ENCODE results near the gene MAST4. TPM values are rescaled to one million over a fixed set of nuclear protein-coding genes. Genes with fewer than 3 reads are reported as not detected.
A peak's percentile ranks its signal among the peaks of the same experiment; 100 is the strongest.

MAST4 gene
- total RNA-seq, 1 donor from 2014 or later: 10.5 TPM

DNA sequence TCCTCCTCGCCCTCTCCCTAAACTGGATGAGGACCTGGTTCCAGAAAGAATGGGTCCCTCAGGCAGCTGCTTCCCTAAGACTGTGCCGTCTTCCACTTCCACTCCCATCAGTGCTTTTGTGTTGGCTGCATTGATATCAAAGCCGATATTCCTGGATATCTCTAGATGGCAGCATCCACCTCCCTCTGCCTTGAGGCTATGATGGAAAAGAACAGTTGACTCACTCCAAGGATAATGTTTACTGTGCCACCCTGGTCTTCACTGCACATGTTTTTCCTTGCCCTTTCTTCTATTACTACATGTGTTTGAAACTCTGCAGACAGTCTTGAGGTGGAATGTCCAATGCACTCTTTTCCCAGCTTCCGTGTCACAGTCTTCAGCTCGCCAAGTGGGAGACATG is 211.6 kb downstream of the MAST4 start:
- DNase-seq (ENCODE audit: extremely low spot score, unreplicated experiment): no peak
- Mint-ChIP-seq H3K4me3 (ENCODE audit: unreplicated experiment) (no peak overlapping the region), H3K9me3 (ENCODE audit: unreplicated experiment) (no peaks in the 10 kb centered on the region), H3K27ac (ENCODE audit: unreplicated experiment) (no peak overlapping the region), H3K27me3 (ENCODE audit: unreplicated experiment) (peaks cover 54% of the 10 kb centered on the region), H3K36me3 (ENCODE audit: unreplicated experiment) (no peaks in the 10 kb centered on the region), H3K4me1 (ENCODE audit: unreplicated experiment) (peaks cover 9% of the 10 kb centered on the region)
- TF ChIP-seq, protein P1, sequence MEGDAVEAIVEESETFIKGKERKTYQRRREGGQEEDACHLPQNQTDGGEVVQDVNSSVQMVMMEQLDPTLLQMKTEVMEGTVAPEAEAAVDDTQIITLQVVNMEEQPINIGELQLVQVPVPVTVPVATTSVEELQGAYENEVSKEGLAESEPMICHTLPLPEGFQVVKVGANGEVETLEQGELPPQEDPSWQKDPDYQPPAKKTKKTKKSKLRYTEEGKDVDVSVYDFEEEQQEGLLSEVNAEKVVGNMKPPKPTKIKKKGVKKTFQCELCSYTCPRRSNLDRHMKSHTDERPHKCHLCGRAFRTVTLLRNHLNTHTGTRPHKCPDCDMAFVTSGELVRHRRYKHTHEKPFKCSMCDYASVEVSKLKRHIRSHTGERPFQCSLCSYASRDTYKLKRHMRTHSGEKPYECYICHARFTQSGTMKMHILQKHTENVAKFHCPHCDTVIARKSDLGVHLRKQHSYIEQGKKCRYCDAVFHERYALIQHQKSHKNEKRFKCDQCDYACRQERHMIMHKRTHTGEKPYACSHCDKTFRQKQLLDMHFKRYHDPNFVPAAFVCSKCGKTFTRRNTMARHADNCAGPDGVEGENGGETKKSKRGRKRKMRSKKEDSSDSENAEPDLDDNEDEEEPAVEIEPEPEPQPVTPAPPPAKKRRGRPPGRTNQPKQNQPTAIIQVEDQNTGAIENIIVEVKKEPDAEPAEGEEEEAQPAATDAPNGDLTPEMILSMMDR (IDR thresholded peaks at IDR 0.05): peak; percentile 52

DNA sequence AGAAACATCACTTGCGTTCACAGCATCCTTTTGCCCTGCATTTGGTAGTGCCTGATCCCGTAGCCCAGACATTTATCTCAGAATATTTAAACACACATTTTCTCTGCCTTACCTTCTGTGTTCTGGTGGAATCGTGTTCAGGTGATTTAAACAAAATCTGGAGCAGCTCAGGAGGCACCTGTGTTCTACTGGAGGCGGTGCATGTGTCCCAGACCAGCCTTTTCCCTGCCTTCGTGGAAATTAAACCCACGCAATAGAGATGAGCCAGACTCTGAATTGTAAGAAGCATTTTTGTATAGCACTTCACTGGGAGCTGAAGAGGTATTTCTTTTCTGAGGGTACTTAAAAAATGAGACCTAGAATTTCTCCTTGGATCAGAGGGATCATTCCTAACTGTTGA is 212.5 kb downstream of the MAST4 start:
- no peaks in the 10 kb centered on the region for H3K9me3 Mint-ChIP-seq (ENCODE audit: unreplicated experiment)
- H3K27ac Mint-ChIP-seq (ENCODE audit: unreplicated experiment): no peak overlapping the region
- H3K27me3 Mint-ChIP-seq (ENCODE audit: unreplicated experiment): peaks cover 55% of the 10 kb centered on the region
- DNase-seq (ENCODE audit: extremely low spot score, unreplicated experiment): no peak
- no peak overlapping the region for H3K4me3 Mint-ChIP-seq (ENCODE audit: unreplicated experiment)
- TF ChIP-seq, protein P1 (IDR thresholded peaks at IDR 0.05): no peak
- no peaks in the 10 kb centered on the region for H3K36me3 Mint-ChIP-seq (ENCODE audit: unreplicated experiment)
- peaks cover 9% of the 10 kb centered on the region for H3K4me1 Mint-ChIP-seq (ENCODE audit: unreplicated experiment)

DNA sequence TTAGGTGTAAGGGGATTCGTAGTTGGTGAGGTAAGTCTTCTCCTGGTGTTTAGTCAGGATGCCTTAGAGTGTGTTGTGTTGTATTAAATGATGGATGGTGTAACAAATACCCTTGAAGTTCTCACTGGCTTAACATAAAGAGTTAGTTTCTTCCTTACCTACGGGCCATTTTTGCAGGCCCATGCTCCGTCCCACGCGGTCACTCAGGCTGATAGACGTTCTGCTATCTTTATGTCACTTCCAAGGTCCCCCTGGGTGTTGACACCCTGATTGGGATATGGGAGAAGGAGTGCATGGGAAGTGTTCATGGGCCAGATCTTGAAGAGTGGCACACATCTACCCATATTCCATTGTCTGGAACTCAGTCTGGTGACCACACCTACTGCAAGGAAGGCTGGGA is 214.0 kb downstream of the MAST4 start:
- TF ChIP-seq, protein P1 (IDR thresholded peaks at IDR 0.05): no peak
- peaks cover 9% of the 10 kb centered on the region for H3K4me1 Mint-ChIP-seq (ENCODE audit: unreplicated experiment)
- no peak for DNase-seq (ENCODE audit: extremely low spot score, unreplicated experiment)
- no peaks in the 10 kb centered on the region for H3K36me3 Mint-ChIP-seq (ENCODE audit: unreplicated experiment)
- no peak overlapping the region for H3K4me3 Mint-ChIP-seq (ENCODE audit: unreplicated experiment)
- no peaks in the 10 kb centered on the region for H3K9me3 Mint-ChIP-seq (ENCODE audit: unreplicated experiment)
- H3K27ac Mint-ChIP-seq (ENCODE audit: unreplicated experiment): no peak overlapping the region
- peaks cover 50% of the 10 kb centered on the region for H3K27me3 Mint-ChIP-seq (ENCODE audit: unreplicated experiment)

DNA sequence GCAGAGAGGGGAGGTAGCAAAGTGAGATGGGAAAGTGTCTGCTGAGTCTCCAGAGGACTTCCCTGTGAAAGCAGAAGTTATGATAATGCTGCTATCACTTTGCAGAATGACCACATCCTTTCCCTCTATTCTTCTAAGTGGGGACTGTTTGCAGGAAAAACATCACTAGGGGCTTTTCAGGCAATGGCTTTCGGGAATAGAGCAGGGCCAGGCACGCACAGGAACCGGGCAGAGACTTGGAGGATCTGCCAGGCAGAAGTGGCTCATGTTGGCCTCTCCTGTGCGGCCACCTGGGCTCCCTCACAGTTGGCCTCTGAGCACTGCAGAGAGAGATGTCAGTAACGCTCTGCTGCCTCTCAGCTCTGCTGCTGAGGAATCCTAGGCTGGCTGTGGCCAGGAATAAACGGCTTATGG is 214.7 kb downstream of the MAST4 start:
- Mint-ChIP-seq H3K27ac (ENCODE audit: unreplicated experiment) (no peak overlapping the region), H3K4me1 (ENCODE audit: unreplicated experiment) (peaks cover 9% of the 10 kb centered on the region), H3K36me3 (ENCODE audit: unreplicated experiment) (no peaks in the 10 kb centered on the region), H3K27me3 (ENCODE audit: unreplicated experiment) (peaks cover 49% of the 10 kb centered on the region), H3K9me3 (ENCODE audit: unreplicated experiment) (no peaks in the 10 kb centered on the region), H3K4me3 (ENCODE audit: unreplicated experiment) (no peak overlapping the region)
- DNase-seq (ENCODE audit: extremely low spot score, unreplicated experiment): no peak
- TF ChIP-seq, protein P1 (IDR thresholded peaks at IDR 0.05): no peak

DNA sequence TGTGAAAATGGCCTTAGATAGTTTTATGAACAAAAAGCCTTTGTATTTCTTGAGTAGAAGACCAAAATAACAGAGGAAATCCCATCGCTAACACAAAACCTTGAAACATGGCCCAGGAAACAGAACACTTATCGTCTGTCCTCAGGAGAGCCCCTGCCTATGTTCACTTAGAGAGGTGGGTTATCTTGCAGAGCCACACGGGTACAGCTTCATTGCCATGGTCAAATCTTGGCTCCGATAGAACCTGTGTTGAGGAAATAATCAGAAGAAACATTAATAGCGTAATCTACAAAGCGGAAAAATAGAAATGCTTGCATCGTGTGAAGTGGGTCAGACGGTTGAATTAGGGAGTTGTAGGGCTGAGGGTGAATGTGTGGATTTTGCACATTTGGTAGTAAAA is 216.1 kb downstream of the MAST4 start:
- TF ChIP-seq, protein P1 (IDR thresholded peaks at IDR 0.05): no peak
- Mint-ChIP-seq H3K36me3 (ENCODE audit: unreplicated experiment) (no peaks in the 10 kb centered on the region), H3K27me3 (ENCODE audit: unreplicated experiment) (peaks cover 55% of the 10 kb centered on the region), H3K9me3 (ENCODE audit: unreplicated experiment) (no peaks in the 10 kb centered on the region), H3K27ac (ENCODE audit: unreplicated experiment) (no peak overlapping the region), H3K4me3 (ENCODE audit: unreplicated experiment) (no peak overlapping the region), H3K4me1 (ENCODE audit: unreplicated experiment) (peaks cover 9% of the 10 kb centered on the region)
- no peak for DNase-seq (ENCODE audit: extremely low spot score, unreplicated experiment)

Data from osteocyte (in vitro differentiated cells).